A549 (cell line): ENCODE data around the gene NR5A2.

Source experiments
- BHLHE40 ChIP-seq: IDR thresholded peaks from 2 replicates; pipeline ENCODE4 v1.6.1; 2012; ENCODE audit warnings: low read depth, low read length, inconsistent platforms
- CHD2 ChIP-seq: fragments of 150-350 bp; IDR thresholded peaks from 2 replicates; pipeline ENCODE4 v1.6.1; 2014; ENCODE audit warnings: low read length; ENCODE audit not compliant: partially characterized antibody
- CTCF ChIP-seq: fragments of >200 bp; sonication (Bioruptor Twin); formaldehyde crosslinking; IDR thresholded peaks from 3 replicates; pipeline ENCODE4 v1.5.1; 2016
- E2F6 ChIP-seq: IDR thresholded peaks from 2 replicates; pipeline ENCODE4 v1.6.1; 2012; ENCODE audit warnings: low read depth, borderline replicate concordance
- EP300 ChIP-seq, 2 experiments: fragments of >200 bp; sonication (Bioruptor Twin); formaldehyde crosslinking; IDR thresholded peaks; 2 replicates in 1 of 2; 3 replicates in 1 of 2; pipeline ENCODE4 v1.6.1; 2016 to 2017
- MYC ChIP-seq: IDR thresholded peaks from 2 replicates; pipeline ENCODE4 v1.6.1; 2012; ENCODE audit warnings: mild to moderate bottlenecking, inconsistent platforms, low read length, improper control_type of control experiment, borderline replicate concordance
- POLR2A ChIP-seq: IDR thresholded peaks from 2 replicates; pipeline ENCODE4 v1.6.1; 2012; ENCODE audit warnings: mild to moderate bottlenecking, low read length
- RAD21 ChIP-seq, 2 experiments: fragments of >200 bp in 1 of 2; sonication (Bioruptor Twin) in 1 of 2; formaldehyde crosslinking in 1 of 2; IDR thresholded peaks in 1 of 2; conservative IDR thresholded peaks in 1 of 2; 2 replicates in 1 of 2; 3 replicates in 1 of 2; pipeline ENCODE4 v1.6.1; 2012 to 2018; ENCODE audit warnings: inconsistent platforms in 1 of 2
- REST ChIP-seq: fragments of 200-600 bp; sonication (generic); IDR thresholded peaks from 2 replicates; pipeline ENCODE4 v1.6.1; 2016; ENCODE audit warnings: antibody characterized with exemption, mild to moderate bottlenecking, moderate library complexity
- RFX5 ChIP-seq: fragments of 450-650 bp; IDR thresholded peaks from 2 replicates; pipeline ENCODE4 v1.7.1; 2014; ENCODE audit warnings: antibody characterized with exemption, mild to moderate bottlenecking, moderate library complexity
- SMC3 ChIP-seq: fragments of >200 bp; sonication (Bioruptor Twin); formaldehyde crosslinking; IDR thresholded peaks from 3 replicates; pipeline ENCODE4 v1.6.1; 2018; ENCODE audit warnings: inconsistent platforms
- SREBF2 ChIP-seq: fragments of 450-650 bp; IDR thresholded peaks from 2 replicates; pipeline ENCODE4 v1.6.1; 2014; ENCODE audit warnings: mild to moderate bottlenecking, moderate library complexity
- TP53 ChIP-seq: fragments of 250-450 bp; sonication (Bioruptor Pico); IDR thresholded peaks from 2 replicates; pipeline ENCODE4 v1.5.0; 2021; ENCODE audit warnings: mild to moderate bottlenecking, moderate library complexity
- USF2 ChIP-seq: fragments of 450-650 bp; IDR thresholded peaks from 2 replicates; pipeline ENCODE4 v1.6.1; 2014; ENCODE audit warnings: antibody characterized with exemption

- TF ChIP-seq E2F6 (no peak), CTCF (no peak), RAD21 (conservative IDR thresholded peaks at IDR 0.05 in 1 of 2, IDR thresholded peaks at IDR 0.05 in 1 of 2) (no peak), TP53 (CRISPR knock-in tag) (no peak), BHLHE40 (no peak), EP300 (IDR thresholded peaks at IDR 0.05) (no peak), POLR2A (no peak), REST (no peak), SREBF2 (no peak), MYC (no peak), SMC3 (no peak), USF2 (no peak), CHD2 (no peak), RFX5 (no peak)
Observed at GRCh38 chr1:200079232-200079940, 51.9 kb downstream of the NR5A2 start.
